H1 (cell line): Measurements from ENCODE around the gene ATP11A. TPM values are rescaled to one million over a fixed set of nuclear protein-coding genes. Genes with fewer than 3 reads are reported as not detected.

Experiments
- CTCF ChIA-PET: fragments of 300-600 bp; sonication (Branson Sonifier 250); formaldehyde crosslinking; loops from one replicate; lab custom pipeline; 2021; ENCODE audit not compliant: partially characterized antibody; lab: Charles Lee
- POLR2A ChIA-PET: fragments of 300-600 bp; sonication (Branson Sonifier 250); formaldehyde crosslinking; loops from one replicate; lab custom pipeline; 2021; ENCODE audit warnings: inconsistent platforms; ENCODE audit not compliant: partially characterized antibody; lab: Charles Lee
- DNase-seq, 2 experiments: peaks; one replicate each; pipeline versions ENCODE4 v3.0.0 to v3.0.0-alpha.2; 2010 to 2022; ENCODE audit warnings: low spot score in 2 of 2, low read depth in 1 of 2, mixed read lengths in 1 of 2
- FAIRE-seq: peaks from 2 replicates; lab custom pipeline; 2011; peaks lifted over from hg19 to GRCh38; lab: Jason Lieb, UNC
- H2AFZ ChIP-seq: 2 replicates; pipeline ENCODE4 v1.8.1; 2012; ENCODE audit warnings: low read length, inconsistent platforms
- H2AK5ac ChIP-seq: 2 replicates; pipeline ENCODE4 v1.6.1; 2013; ENCODE audit warnings: low read depth, low read length
- H2BK120ac ChIP-seq: replicated peaks from 2 replicates; pipeline ENCODE3; 2013; ENCODE audit warnings: low read depth, low read length, inconsistent platforms
- H2BK12ac ChIP-seq: 2 replicates; pipeline ENCODE4 v1.6.1; 2013; ENCODE audit warnings: low read depth, low read length
- H2BK15ac ChIP-seq: 2 replicates; pipeline ENCODE4 v1.6.1; 2013; ENCODE audit warnings: low read length
- H2BK20ac ChIP-seq: 2 replicates; pipeline ENCODE4 v1.6.1; 2013; ENCODE audit warnings: low read length
- H2BK5ac ChIP-seq: 2 replicates; pipeline ENCODE4 v1.6.1; 2013; ENCODE audit warnings: low read depth, low read length
- H3K14ac ChIP-seq: 2 replicates; pipeline ENCODE4 v1.6.1; 2013; ENCODE audit warnings: inconsistent platforms; ENCODE audit not compliant: insufficient read length
- H3K18ac ChIP-seq: 2 replicates; pipeline ENCODE4 v1.6.1; 2013; ENCODE audit warnings: low read length; ENCODE audit errors: extremely low read depth
- H3K23ac ChIP-seq: 2 replicates; pipeline ENCODE4 v1.6.1; 2013; ENCODE audit warnings: inconsistent platforms; ENCODE audit not compliant: insufficient read length
- H3K23me2 ChIP-seq: 2 replicates; pipeline ENCODE4 v1.6.1; 2013; ENCODE audit warnings: low read depth, low read length
- H3K27ac ChIP-seq: 2 replicates; pipeline ENCODE4 v1.6.1; 2011; ENCODE audit warnings: low read depth, low read length, inconsistent platforms
- H3K27me3 ChIP-seq, 4 experiments: replicated peaks in 1 of 4; 1 replicate in 1 of 4; 2 replicates in 3 of 4; pipeline versions ENCODE4 v1.6.1 to v1.8.1; 2011 to 2013; ENCODE audit warnings: low read length in 3 of 4, mild to moderate bottlenecking in 3 of 4, inconsistent platforms in 2 of 4, mixed read lengths in 2 of 4, moderate library complexity in 1 of 4; ENCODE audit not compliant: control insufficient read depth in 3 of 4, insufficient read depth in 3 of 4; ENCODE audit errors: extremely low read depth in 1 of 4
- H3K36me3 ChIP-seq, 4 experiments: 2 replicates each; pipeline versions ENCODE4 v1.6.1 to v1.8.1; 2011 to 2013; ENCODE audit warnings: mild to moderate bottlenecking in 4 of 4, low read length in 3 of 4, moderate library complexity in 2 of 4, control low read depth in 1 of 4, inconsistent platforms in 1 of 4; ENCODE audit not compliant: insufficient read depth in 4 of 4, control insufficient read depth in 2 of 4
- H3K4ac ChIP-seq: replicated peaks from 2 replicates; pipeline ENCODE3; 2013; ENCODE audit warnings: low read length, low read depth, mixed read lengths, inconsistent platforms; ENCODE audit not compliant: insufficient read length
- H3K4me1 ChIP-seq, 4 experiments: replicated peaks in 1 of 4; 1 replicate in 1 of 4; 2 replicates in 3 of 4; pipeline versions ENCODE4 v1.6.1 to v1.8.1; 2011 to 2013; ENCODE audit warnings: low read length in 3 of 4, inconsistent platforms in 2 of 4, mixed read lengths in 1 of 4; ENCODE audit not compliant: insufficient read depth in 4 of 4, control insufficient read depth in 3 of 4
- H3K4me2 ChIP-seq, 2 experiments: 2 replicates each; pipeline versions ENCODE4 v1.6.1 to v1.8.1; 2011 to 2013; ENCODE audit warnings: low read depth in 2 of 2, low read length in 2 of 2, control low read depth in 1 of 2, inconsistent platforms in 1 of 2, mild to moderate bottlenecking in 1 of 2; ENCODE audit not compliant: insufficient read depth in 1 of 2
- H3K4me3 ChIP-seq, 4 experiments: fragments of 200-600, 300-600 bp in 1 of 4; sonication (generic), shearing (Covaris generic), sonication (Bioruptor Twin) in 1 of 4; 2 replicates each; pipeline versions ENCODE4 v1.5.1 to v1.8.1; 2011 to 2016; ENCODE audit warnings: low read length in 4 of 4, low read depth in 3 of 4, control low read depth in 2 of 4, inconsistent platforms in 2 of 4, mild to moderate bottlenecking in 2 of 4, mixed read lengths in 1 of 4, moderate library complexity in 1 of 4; ENCODE audit not compliant: insufficient read depth in 2 of 4; ENCODE audit errors: extremely low read depth in 1 of 4
- H3K56ac ChIP-seq: replicated peaks from 2 replicates; pipeline ENCODE3; 2013; ENCODE audit warnings: low read depth, mild to moderate bottlenecking, mixed read lengths, low read length, inconsistent platforms; ENCODE audit not compliant: insufficient read length
- H3K79me1 ChIP-seq: 2 replicates; pipeline ENCODE4 v1.6.1; 2013; ENCODE audit warnings: low read depth, low read length, control low read depth
- H3K79me2 ChIP-seq, 2 experiments: 2 replicates each; pipeline versions ENCODE4 v1.6.1 to v1.8.1; 2012 to 2013; ENCODE audit warnings: low read length in 2 of 2, mild to moderate bottlenecking in 2 of 2, inconsistent platforms in 1 of 2; ENCODE audit not compliant: insufficient read depth in 2 of 2, control insufficient read depth in 1 of 2
- H3K9ac ChIP-seq, 4 experiments: replicated peaks in 1 of 4; 1 replicate in 1 of 4; 2 replicates in 3 of 4; pipeline versions ENCODE4 v1.6.1 to v1.8.1; 2011 to 2013; ENCODE audit warnings: low read depth in 3 of 4, low read length in 3 of 4, control low read depth in 2 of 4, mild to moderate bottlenecking in 2 of 4, moderate library complexity in 2 of 4, inconsistent platforms in 1 of 4; ENCODE audit errors: extremely low read depth in 1 of 4
- H3K9me3 ChIP-seq, 2 experiments: 2 replicates each; pipeline versions ENCODE4 v1.6.1 to v1.8.1; 2012 to 2013; ENCODE audit warnings: mild to moderate bottlenecking in 2 of 2, moderate library complexity in 2 of 2, control low read depth in 1 of 2, inconsistent platforms in 1 of 2, low read depth in 1 of 2, low read length in 1 of 2, mixed read lengths in 1 of 2; ENCODE audit not compliant: insufficient read depth in 2 of 2
- H4K20me1 ChIP-seq, 2 experiments: replicated peaks in 1 of 2; 2 replicates each; pipeline versions ENCODE3 to v1.8.1; 2011 to 2013; ENCODE audit warnings: inconsistent platforms in 2 of 2, low read length in 2 of 2, mild to moderate bottlenecking in 1 of 2; ENCODE audit not compliant: insufficient read depth in 2 of 2, control insufficient read depth in 1 of 2
- H4K5ac ChIP-seq: 2 replicates; pipeline ENCODE4 v1.6.1; 2013; ENCODE audit warnings: low read length, low read depth, mixed read lengths, inconsistent platforms; ENCODE audit not compliant: insufficient read length
- H4K8ac ChIP-seq: 2 replicates; pipeline ENCODE4 v1.8.0; 2013; ENCODE audit warnings: mild to moderate bottlenecking, moderate library complexity, low read length, inconsistent platforms; ENCODE audit not compliant: insufficient read depth; ENCODE audit errors: extremely low read depth
- H4K91ac ChIP-seq: replicated peaks from 2 replicates; pipeline ENCODE3; 2013; ENCODE audit warnings: low read length, mixed read lengths, inconsistent platforms; ENCODE audit not compliant: insufficient read length
- CHD2 ChIP-seq: IDR thresholded peaks from 2 replicates; pipeline ENCODE4 v1.6.1; 2012; ENCODE audit warnings: low read length, improper control_type of control experiment
- CTBP2 ChIP-seq: IDR thresholded peaks from 2 replicates; pipeline ENCODE4 v1.7.0; 2011; ENCODE audit warnings: borderline replicate concordance, mild to moderate bottlenecking, moderate library complexity, mixed read lengths, low read length; ENCODE audit not compliant: insufficient read depth, insufficient read length
- GABPA ChIP-seq: IDR thresholded peaks from 2 replicates; pipeline ENCODE4 v1.6.1; 2011; ENCODE audit warnings: mild to moderate bottlenecking, low read length, moderate library complexity, borderline replicate concordance; ENCODE audit not compliant: insufficient read depth
- GTF2F1 ChIP-seq: IDR thresholded peaks from 2 replicates; pipeline ENCODE4 v1.6.1; 2012; ENCODE audit warnings: low read depth, low read length, improper control_type of control experiment, borderline replicate concordance
- JUND ChIP-seq: IDR thresholded peaks from 2 replicates; pipeline ENCODE4 v1.6.1; 2011; ENCODE audit warnings: mild to moderate bottlenecking, improper control_type of control experiment, low read length
- MAX ChIP-seq: IDR thresholded peaks from 2 replicates; pipeline ENCODE4 v1.6.1; 2012; ENCODE audit warnings: inconsistent platforms
- RAD21 ChIP-seq, 2 experiments: IDR thresholded peaks in 1 of 2; conservative IDR thresholded peaks in 1 of 2; 2 replicates each; pipeline ENCODE4 v1.6.1; 2011; ENCODE audit warnings: low read depth in 2 of 2, low read length in 2 of 2, improper control_type of control experiment in 1 of 2, inconsistent platforms in 1 of 2, mild to moderate bottlenecking in 1 of 2, moderate library complexity in 1 of 2
- SIX5 ChIP-seq: IDR thresholded peaks from 2 replicates; pipeline ENCODE4 v1.6.1; 2011; ENCODE audit warnings: mild to moderate bottlenecking, low read depth, low read length
- SP2 ChIP-seq: IDR thresholded peaks from 2 replicates; pipeline ENCODE4 v1.6.1; 2012; ENCODE audit warnings: mild to moderate bottlenecking, low read length, inconsistent platforms
- WGBS, 2 experiments: shearing (Covaris generic) in 1 of 2; methylation state at CpG; one replicate each; pipeline versions ENCODE4 v1.1.6 to v1.1.7; 2013 to 2015; ENCODE audit warnings: low lambda C conversion rate in 2 of 2, mixed read lengths in 2 of 2, inconsistent platforms in 1 of 2, low coverage in 1 of 2, missing lambda C conversion rate in 1 of 2; ENCODE audit not compliant: insufficient replicate concordance in 2 of 2, insufficient coverage in 1 of 2, insufficient read length in 1 of 2; ENCODE audit errors: extremely low coverage in 1 of 2, missing lambda C conversion rate in 1 of 2; 5-methylcytosine and 5-hydroxymethylcytosine counted together
- polyA plus RNA-seq, 7 experiments: library from polyadenylated mRNA; depleted of rRNA in 3 of 7; stranded (reverse) in 5 of 7; unstranded in 2 of 7; fragments of >200 nt in 5 of 7; fragments of 200-250 nt in 2 of 7; gene quantifications; 1 replicate in 5 of 7; 2 replicates in 1 of 7; 4 replicates in 1 of 7; pipeline versions ENCODE4 v1.2.1 to v1.2.3, GENCODE V29; 2011 to 2013; ENCODE audit warnings: missing spikeins in 2 of 7, mixed read lengths in 2 of 7
- total RNA-seq: library from RNA; stranded (reverse); fragmentation: NEBNext Ultra II Directional; extraction: Animal tissue kit (Norgen Biotek cat#: 25700); gene quantifications from 2 replicates; pipeline ENCODE4 v1.2.1, GENCODE V29; 2021
- TF ChIP-seq, protein P1 (sequence below): IDR thresholded peaks from 2 replicates; pipeline ENCODE4 v1.6.1; 2012; ENCODE audit warnings: inconsistent platforms

ATP11A gene
- total and polyA plus RNA-seq, 2 of the 8 experiments (the other 6 are each of a cell fraction or from before 2014, with no cell fraction given), result 28.8 to 72.9 TPM

- no peaks in the 10 kb centered on the region for H3K36me3 ChIP-seq
- no peak overlapping the region for H2AK5ac ChIP-seq
- H3K4ac ChIP-seq, result no peak overlapping the region
- DNase-seq (no peak), FAIRE-seq (no peak)
- no peak overlapping the region for H2BK15ac ChIP-seq
- no peak overlapping the region for H2BK12ac ChIP-seq
- no peak overlapping the region for H3K9ac ChIP-seq
- H3K9me3 ChIP-seq, result no peaks in the 10 kb centered on the region
- H3K79me1 ChIP-seq, result peaks cover 6% of the 10 kb centered on the region
- H2BK120ac ChIP-seq, result no peak overlapping the region
- ChIA-PET POLR2A (interaction anchor here (0.6 kb wide), 1 partner anchor 148 kb away, joined by 3 read pairs; no protein-coding TSS in a partner anchor), CTCF (interaction anchor here (1.4 kb wide), 1 partner anchor 116 kb away, joined by 4 read pairs; no protein-coding TSS in a partner anchor)
- 0 out of 2 replicates have a peak overlapping the region, but pooled peaks have one; percentile 52 for H3K18ac ChIP-seq
- peaks cover 0 to 51% of the 10 kb centered on the region in 2 experiments; a peak in 2 of 4 replicates for H3K79me2 ChIP-seq
- no peak overlapping the region for H3K56ac ChIP-seq
- H3K23ac ChIP-seq, result no peak overlapping the region
- peaks cover 0 to 2% of the 10 kb centered on the region in 2 experiments for H4K20me1 ChIP-seq
- peaks cover 0 to 7% (median 3%) of the 10 kb centered on the region in 4 experiments; a peak in 3 of 7 replicates for H3K4me1 ChIP-seq
- H3K14ac ChIP-seq, result no peak overlapping the region
- H2BK20ac ChIP-seq, result no peak overlapping the region
- WGBS, 2 experiments, result 97% methylated on average over 7 of the region's 7 CpGs; no CpG with 5 or more reads in 1 of the 2 experiments
- H4K5ac ChIP-seq, result no peak overlapping the region
- 0 out of 2 replicates have a peak overlapping the region, but pooled peaks have one; percentile 76 for H4K8ac ChIP-seq
- H4K91ac ChIP-seq, result no peak overlapping the region
- H3K23me2 ChIP-seq, result no peaks in the 10 kb centered on the region
- no peak overlapping the region for H3K4me3 ChIP-seq
- H3K27ac ChIP-seq, result 0 out of 2 replicates have a peak overlapping the region, but pooled peaks have one; percentile 23
- H3K4me2 ChIP-seq, result no peak overlapping the region
- no peak overlapping the region for H2AFZ ChIP-seq
- H3K27me3 ChIP-seq, result no peaks in the 10 kb centered on the region
- H2BK5ac ChIP-seq, result no peak overlapping the region
- TF ChIP-seq, protein P1, sequence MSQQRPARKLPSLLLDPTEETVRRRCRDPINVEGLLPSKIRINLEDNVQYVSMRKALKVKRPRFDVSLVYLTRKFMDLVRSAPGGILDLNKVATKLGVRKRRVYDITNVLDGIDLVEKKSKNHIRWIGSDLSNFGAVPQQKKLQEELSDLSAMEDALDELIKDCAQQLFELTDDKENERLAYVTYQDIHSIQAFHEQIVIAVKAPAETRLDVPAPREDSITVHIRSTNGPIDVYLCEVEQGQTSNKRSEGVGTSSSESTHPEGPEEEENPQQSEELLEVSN, result no peak
- no peak for TF ChIP-seq RAD21 (IDR thresholded peaks at IDR 0.05 in 1 of 2, conservative IDR thresholded peaks at IDR 0.05 in 1 of 2; ENCODE audit: low read depth in 2 of 2, low read length in 2 of 2)
- TF ChIP-seq SP2, result no peak
- no peak for TF ChIP-seq CTBP2
- no peak for TF ChIP-seq JUND
- TF ChIP-seq GTF2F1, result no peak
- TF ChIP-seq CHD2, result no peak
- no peak for TF ChIP-seq SIX5
- TF ChIP-seq GABPA, result no peak
- no peak for TF ChIP-seq MAX
Measured at GRCh38 chr13:112756081-112756480, 66.2 kb downstream of the ATP11A start.
